GM12892 (cell line): Measurements from ENCODE around the gene SEPTIN2.
"Not testable (repeated sequence)": the region's sequence is repeated elsewhere in the genome, so short reads cannot be mapped to it uniquely, and the experiment has no call there.

Experiments used
- POLR2A ChIP-seq: IDR thresholded peaks from 2 replicates; pipeline ENCODE4 v1.6.1; 2011; ENCODE audit warnings: low read depth, low read length, control low read depth
- POLR2AphosphoS5 ChIP-seq: IDR thresholded peaks from 2 replicates; pipeline ENCODE4 v1.6.1; 2011; ENCODE audit warnings: low read depth, low read length, control low read depth

GRCh38 chr2:241385450-241385849 lies 69.7 kb downstream of the SEPTIN2 start:
- TF ChIP-seq POLR2AphosphoS5, POLR2A: not testable (repeated sequence)
